HG03520 (cell line): ENCODE data around the gene PAX5.

Source experiments
- ATAC-seq: cut with Tn5 transposase; IDR thresholded peaks from one replicate; pipeline ENCODE4 v1.9.1; 2021; ENCODE audit warnings: mild to moderate bottlenecking, moderate library complexity; ENCODE audit not compliant: unreplicated experiment

Gene PAX5

DNA sequence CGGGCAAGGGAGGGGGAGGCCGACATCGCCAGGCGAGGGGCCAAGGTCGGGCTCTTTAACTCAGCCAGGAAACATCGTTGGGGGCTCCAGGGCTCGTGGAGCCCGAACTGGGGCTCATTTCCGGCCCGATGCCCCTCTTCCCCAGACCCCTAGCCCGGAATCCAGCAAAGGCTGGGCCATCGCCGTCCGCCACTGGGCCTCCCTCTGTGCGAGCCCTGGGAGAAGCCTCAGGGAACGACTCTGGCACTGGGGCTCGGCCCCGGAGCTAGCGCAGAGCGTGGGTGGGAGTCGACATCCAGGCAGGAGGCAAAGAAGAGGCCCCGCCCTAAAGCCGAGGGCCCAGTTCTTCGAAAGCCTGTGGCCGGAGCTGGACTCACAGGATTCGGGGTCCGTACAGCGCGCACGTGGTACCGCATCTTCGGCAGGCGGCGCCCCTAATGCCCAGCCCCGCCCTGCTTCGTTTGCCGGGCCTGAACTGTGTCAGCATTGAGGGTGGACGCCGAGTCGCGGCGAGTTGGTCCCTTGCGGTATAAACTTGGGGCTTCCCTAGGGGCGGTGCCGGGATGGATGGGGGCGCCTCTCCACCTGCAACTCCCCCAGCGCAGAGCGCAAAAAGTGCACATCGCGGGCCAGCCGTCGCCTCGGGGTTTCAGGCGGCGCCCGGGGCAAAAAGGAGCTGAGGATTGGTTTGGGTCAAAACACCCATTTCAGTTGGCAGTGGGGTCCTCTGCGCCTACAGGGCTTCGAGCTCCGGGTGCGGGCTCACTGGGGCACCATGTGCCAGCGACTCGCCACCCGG, 3.6 kb upstream of the PAX5 start:
- no peak for ATAC-seq

GRCh38 chr9:37036776-37037502, 2.9 kb upstream of the PAX5 start:
- no peak for ATAC-seq

- ATAC-seq, result no peak
Observed at GRCh38 chr9:37036371-37036775, 2.3 kb upstream of the PAX5 start.

DNA sequence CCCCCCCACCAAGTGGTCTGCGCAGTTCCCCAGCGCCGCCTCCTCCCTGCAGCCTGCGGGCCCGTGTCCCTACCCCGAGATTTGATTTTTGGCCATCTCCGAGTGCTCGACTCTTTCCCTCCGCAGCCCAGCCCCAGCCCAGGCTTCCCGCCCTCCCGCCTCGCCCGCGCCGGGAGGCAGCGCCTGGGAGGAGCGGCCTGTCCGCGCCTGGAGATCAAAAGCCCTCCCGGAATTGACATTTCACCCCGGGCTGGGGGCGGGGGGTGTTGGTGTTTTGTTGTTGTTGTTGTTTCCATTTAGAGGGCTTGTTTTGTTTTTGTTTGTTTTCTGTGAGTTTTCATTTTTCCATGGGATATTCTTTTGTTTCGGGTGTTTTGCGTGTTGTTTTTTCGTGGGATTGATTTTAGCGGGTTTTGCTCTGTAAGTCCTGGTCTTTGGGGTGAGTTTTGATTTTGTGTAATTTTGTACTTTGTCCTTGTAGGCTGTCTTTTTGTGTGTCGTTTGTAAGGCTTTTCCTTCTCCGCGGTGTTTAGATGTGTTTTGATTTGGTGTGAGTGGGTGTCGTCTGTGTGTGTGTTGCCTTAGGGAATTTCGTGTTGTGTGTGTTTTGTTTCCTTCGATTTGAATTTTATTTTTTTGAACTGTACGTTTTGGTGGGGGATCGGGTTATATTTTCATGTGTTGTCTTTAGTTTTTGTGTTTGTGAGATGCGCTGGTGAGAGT, 1.7 kb upstream of the PAX5 start:
- no peak for ATAC-seq

GRCh38 chr9:37034938-37035647, 1.0 kb upstream of the PAX5 start:
- ATAC-seq, result no peak

DNA sequence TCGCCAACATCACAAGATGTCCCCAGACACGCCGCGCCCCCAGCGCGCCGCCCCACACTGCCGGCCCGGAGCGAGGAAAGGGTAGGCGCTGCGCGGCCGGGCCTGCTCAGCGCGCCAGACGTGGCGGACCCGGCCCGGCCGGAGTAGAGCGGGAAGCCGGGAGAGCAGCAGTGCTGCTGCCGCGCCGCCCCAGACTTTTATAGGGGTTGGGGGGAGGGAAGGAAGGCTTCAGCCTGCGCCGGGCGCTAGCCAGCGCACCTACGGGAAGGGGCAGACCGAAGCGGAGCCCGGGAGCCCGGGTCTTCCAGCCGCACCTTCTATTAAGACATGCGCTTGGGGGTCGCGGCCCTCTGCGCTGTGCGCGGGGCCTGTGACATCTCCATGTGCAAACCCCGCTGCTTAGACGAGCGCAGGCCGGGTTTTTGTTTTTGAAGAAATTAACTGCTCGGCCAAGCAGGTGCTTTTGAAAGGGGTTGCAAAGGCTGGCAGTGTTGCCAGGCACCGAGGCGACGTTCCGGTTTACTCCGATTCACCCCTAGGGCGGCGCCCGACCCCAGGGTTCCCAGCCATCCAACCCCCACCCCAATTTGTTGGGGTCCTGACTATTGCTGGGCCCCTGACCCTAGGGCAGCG, 353 bp upstream of the PAX5 start:
- peak; percentile 20 for ATAC-seq

- ATAC-seq, result no peak
Observed at GRCh38 chr9:37033141-37033540, 927 bp downstream of the PAX5 start.

DNA sequence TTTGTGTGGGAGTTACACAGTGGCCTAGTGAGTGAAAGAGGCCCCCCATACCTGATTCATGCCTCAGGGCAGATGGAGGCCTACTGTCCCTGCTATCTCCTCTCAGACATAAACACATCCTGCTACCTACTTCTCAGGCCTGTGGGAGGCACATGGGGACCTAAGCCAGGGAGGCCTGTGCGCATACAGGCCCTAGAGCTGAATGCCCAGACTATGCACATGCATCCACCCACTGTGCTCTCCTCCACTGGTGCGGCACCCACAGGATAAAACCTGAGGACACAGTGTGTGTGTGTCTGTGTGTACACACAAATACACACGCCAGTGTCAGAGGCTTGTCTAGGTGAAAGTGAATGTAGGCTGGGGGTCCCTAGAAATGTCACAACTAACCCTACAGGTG, 1.4 kb downstream of the PAX5 start:
- ATAC-seq, result no peak

DNA sequence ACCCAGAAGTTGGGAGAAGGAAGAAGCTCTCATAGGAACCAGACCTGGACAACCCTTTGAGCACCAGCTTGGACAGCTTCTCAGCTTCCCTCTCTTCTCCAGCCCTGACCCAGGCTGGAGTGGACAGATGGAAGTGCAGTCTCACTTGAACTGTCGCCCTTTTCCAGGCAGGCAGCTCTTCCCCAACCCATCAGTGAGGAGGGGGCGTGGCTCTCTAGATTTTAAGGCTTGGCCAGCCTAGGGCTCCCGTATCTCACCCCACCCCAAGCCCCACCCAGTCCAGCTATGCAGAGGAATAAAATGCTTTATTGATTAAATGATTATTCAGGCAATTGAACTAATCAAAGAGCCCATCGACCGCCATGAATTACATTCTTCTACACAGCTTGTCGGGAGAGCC, 2.2 kb downstream of the PAX5 start:
- no peak for ATAC-seq

DNA sequence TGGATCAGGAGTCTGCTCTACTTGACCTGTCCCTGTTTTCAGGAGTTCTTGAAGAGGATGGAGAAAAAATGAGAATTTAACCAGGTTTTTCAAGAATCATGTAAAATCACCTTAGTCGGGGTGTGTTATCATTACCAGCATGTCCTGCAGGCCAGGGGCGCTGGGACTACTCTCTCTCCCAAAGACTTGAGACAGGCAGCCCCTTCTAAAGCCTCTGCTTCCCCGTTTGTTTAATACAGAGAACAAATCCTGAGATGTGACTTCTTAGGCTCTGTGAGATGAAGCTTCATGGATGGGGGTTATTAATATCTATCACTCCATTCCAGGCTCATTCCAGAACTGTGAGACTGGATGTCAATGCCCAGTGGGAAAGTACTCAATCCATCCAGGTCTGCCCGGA, 3.0 kb downstream of the PAX5 start:
- ATAC-seq, result no peak

DNA sequence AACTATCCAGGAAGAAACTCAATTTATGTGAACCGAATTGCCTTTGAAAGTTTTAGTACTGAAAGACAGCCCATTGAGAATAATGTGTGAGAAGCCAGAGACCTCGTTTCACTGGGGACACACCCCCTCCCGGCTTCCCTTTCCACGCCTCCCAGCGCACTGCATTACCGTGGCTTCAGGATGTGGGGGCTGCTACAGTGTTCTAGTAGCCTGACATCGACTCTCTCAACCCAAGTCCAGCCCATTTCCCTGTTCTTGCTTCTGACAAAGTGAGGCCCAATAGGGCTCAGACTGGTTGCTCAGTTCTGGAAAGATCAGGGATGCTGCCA, 3.5 kb downstream of the PAX5 start:
- ATAC-seq, result no peak

DNA sequence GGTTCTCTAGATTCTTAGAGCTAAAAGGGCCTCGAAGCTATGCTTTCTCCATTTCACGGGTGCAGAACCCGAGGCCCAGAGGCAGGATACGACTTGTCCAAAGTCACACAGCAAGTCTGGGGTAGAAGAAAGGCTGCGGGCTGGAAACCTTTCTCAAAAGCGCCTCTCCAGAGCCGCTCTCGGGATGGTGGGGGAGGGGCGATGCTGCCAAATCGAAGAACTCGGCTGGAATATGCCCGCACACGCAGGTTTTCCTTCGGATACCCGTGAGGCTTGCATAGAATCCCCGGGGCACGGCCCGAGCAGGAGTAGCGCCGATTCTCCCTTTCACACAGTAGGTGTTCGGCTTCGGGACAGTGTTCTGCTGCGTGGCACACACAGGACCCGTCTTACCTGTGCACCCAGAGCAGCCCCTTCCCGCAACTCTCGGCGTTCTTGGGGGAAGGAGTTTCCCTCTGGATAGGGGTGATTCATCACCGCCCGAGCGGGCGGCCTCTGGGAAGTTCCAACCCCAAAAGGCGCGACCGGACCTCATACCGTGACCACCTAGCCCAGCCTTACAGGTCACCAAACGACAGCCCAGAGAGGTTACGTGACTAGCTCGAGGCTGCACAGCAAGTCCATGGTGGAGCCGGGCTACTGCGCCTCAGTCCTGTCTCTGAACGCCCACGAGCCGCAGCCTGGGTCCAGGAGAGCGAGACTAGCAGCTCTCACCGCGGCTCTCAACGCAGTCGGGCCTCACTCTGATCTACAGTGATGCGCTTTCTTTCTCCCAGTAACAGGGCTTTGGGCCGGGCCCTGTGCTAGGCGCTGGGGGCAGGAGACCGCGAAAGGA, 4.1 kb downstream of the PAX5 start:
- ATAC-seq, result no peak

GRCh38 chr9:37029304-37029775, 4.7 kb downstream of the PAX5 start:
- no peak for ATAC-seq

DNA sequence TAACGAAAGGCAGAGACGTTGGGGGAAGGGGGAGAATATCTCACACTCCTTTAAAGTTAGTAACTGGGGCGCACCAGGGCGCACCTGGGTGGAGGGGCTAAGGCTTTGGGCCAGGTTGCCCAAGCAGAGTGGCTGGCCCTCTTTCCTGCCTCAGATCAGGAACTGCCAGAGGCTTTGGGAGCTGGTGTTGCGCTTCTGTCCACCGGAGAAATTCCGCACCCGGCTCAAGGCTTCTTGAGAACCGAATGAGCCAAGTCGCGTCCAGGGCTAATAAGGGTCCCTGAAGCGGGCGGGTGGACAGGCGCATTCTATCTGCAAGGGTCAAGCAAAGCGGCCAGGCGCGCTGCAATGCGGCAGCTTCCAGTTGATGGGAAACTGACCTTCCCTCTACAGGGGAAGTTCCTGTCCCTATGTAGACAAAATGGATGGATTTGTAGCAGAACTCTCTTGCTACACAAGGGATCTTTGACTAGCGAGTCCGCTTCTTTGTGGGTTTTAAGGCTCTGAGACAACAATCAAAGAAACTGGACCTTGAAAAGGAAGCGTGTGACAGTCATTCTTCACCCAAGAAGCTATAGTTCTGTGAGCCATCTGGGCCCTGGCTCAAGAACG, 5.5 kb downstream of the PAX5 start:
- ATAC-seq, result no peak

DNA sequence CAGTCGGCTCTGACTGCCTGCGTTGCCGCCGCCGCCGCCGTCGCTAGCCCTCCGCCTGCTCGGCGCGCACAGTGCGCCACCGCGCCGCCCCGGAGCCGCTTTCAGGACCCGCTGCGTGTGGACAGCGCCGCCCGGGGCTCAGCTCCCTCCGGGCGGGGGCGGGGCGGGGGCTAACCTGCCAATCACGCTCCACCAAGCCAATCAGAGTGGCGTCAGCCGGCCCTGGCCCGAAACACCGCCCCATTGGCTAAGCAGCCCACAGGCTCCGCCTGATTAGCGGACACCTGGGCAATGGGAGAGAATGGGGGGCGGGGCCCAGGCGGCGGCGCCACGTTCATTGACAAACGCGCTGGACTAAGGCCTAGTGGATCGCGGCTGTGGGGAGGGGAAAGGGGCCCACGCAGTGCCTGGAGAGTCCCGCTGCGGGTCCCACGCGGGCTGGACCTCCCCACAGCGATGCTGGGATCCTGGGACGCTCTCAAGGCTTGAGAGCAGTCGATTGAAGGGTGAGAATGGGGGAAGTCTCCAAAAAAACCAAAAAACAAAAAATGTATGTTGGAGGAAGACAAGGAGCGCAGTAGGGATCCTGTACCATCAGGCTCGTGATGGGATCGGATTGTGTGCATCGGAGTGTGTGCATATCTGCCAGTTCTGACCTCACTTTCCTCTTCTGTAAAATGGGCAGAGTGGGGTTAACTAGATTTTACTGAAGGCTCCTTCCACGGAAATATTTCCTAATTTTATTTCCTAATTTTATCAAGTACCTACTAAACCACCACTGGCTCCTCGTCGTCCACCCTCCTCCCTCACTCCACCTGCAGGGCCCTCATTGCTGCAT, 6.3 kb downstream of the PAX5 start:
- peak; percentile 77 for ATAC-seq

DNA sequence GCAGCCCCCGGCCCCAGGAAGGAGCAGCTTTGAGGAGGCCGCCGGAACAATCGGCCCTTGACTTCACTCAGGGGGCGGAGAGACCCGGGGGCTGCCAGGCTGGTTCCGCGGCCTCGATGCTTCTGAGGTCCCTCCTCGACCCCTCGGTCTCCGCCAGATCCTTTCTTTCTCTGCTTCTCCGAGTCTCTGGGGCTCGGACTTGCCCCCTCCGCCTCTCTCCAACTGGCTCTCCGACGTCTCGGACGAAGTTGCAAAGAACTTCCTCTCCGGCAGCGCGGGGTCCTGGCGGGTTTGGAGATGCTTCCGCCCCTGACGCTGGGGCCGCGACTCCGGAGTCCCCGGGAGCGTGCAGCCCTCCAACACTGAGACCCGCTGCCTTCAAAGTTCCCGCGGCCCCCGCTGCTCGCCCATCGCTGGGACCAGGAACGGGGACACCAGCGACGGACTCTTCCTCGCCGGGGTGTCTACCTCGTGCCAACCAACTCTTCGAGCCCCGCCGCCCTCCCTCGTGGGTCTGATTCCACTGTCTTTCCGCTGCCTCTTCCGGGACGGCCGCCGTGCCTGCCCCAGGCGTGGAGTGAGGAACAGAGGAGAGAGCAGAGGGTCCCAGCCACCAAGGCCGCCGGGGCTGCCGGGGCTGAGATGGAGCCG, 7.0 kb downstream of the PAX5 start:
- peak; percentile 0 for ATAC-seq

DNA sequence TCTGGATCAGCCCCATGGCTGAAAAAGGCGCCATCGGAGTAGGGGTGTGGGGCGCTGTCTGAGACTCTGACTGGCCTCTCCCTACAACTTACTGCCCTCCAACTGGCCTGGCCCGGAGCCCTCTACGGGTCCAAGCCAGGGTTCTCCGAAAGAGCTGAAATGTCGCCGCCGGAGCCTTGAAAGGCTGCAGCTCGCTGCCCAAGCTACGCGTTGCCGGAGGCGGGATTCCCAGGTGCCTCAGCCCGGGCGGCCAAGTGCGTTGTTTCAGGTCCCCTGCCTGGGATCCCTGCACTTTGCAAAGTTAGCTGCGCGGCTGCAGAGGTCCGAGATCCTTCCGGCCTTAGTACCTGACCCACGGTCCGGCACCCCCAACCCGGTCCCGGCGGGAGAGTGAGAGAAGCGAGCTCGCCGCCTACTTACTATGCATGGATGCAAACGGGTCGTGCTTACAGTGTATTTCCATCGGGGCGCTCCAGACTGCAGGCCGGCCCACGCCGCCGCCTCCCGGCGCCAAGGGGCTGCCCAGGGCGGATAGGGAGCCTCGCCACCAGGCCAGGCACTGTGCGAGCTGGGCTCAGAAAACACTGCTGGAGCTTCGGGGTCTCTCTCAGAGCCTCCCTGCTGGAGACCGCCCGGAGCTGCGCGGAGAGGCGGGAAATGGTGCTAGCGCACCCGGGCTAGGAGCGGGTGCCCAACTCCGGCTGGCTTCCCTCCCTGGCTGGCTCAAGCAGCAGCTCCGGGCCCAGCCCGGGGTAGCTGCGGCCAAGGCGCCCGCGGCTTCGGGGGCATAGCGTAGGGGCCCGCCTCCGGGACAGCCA, 7.7 kb downstream of the PAX5 start:
- ATAC-seq, result no peak
